SIG-M5 treated with dmso at 0.1 percent for 504 hours (cell line): Measurements from ENCODE around the gene JAKMIP1.

Experiments
- DNase-seq: peaks from one replicate; lab custom pipeline; 2025; ENCODE audit not compliant: unreplicated experiment; lab: John Stamatoyannopoulos, UW

The JAKMIP1 gene

DNA sequence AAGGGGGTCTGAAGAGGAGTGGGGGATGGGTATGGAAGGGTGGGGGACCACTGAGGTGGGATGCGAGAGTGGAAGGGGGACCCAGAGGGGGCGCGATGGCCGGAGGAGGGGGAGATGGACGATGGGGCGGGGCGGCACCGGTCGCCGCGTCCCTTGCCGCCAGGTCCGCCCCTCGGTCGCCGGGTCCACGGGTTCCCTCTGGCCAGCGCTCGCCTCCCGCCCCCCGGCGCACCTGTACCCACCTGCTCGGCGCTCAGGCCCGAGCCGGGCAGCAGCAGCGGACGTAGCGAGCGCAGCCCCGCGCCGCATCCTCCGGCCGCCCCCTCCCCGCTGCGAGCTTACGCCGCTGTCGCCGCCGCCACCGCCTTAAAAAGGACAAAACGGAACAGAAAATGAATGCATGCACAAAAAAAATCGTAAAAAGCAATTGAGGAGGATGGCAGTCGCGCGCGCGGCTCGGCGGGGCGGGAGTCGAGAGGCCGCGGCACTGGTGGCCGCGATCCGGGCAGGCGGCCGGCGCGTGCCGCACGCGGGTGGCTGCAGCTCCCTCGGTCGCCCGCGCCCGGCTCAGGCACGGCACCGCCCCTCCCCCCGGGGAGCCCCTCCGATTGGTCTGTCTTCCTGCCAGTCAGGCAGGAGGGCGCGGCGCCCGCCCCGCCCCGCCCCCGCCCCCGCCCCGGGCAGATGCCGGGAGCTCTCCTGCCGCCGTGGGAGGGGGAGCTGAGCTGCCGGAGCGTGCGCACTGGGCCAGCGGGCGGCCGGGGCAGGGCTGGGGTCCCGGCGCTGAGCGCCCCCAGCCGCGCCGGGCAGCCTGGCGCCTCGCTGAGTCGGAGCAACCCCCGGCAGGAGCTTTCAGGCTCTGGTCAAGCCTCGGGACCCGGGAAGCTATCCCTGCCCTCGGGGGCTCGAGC, at the start of gene JAKMIP1:
JAKMIP1 (minus strand) TSS at position 539 of the 911 bp plus-strand sequence. CDS start 87,699 bp downstream, outside the sequence.
- no peak for DNase-seq

GRCh38 chr4:6248394-6248793, 48.0 kb upstream of the JAKMIP1 start:
- DNase-seq, result no peak

- no peak for DNase-seq
Measured at GRCh38 chr4:6246170-6246634, 45.9 kb upstream of the JAKMIP1 start.

- no peak for DNase-seq
Measured at GRCh38 chr4:6245246-6246169, 45.2 kb upstream of the JAKMIP1 start.

DNA sequence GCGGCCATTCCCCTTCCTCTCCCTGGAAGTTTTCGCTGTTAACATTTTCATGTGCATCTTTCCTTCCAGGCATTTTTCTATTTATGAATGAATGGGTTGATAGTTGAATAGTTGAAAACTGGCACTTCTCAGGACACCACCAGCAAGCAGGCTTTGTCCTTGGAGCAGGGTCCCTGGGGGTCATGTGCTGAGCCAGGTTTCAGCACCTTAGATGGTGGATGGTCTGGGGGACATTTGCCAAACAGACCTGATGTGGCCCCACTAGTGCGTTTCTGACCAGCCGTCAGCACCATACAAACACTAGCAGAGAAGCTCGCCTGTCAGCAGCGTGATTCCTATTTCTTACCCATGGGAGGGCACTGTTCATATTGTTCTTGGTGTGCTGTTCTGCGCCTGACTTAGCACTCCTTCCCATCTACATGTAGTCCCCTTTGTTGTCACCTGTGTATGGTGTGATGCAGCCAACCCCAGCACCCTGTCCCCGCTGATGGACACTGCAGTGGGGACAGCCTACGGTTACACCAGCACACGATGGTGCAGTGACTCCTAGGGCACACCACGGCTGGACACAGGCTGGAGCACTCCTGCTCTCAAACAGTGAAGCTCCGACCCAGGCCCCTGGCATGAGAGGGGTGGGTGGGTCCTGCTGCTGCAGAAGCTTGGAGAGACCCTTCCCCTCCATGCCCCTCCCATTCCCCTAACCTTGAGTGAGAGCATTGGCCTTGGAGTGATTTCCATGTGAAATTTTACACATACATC, 42.1 kb upstream of the JAKMIP1 start:
- no peak for DNase-seq

DNA sequence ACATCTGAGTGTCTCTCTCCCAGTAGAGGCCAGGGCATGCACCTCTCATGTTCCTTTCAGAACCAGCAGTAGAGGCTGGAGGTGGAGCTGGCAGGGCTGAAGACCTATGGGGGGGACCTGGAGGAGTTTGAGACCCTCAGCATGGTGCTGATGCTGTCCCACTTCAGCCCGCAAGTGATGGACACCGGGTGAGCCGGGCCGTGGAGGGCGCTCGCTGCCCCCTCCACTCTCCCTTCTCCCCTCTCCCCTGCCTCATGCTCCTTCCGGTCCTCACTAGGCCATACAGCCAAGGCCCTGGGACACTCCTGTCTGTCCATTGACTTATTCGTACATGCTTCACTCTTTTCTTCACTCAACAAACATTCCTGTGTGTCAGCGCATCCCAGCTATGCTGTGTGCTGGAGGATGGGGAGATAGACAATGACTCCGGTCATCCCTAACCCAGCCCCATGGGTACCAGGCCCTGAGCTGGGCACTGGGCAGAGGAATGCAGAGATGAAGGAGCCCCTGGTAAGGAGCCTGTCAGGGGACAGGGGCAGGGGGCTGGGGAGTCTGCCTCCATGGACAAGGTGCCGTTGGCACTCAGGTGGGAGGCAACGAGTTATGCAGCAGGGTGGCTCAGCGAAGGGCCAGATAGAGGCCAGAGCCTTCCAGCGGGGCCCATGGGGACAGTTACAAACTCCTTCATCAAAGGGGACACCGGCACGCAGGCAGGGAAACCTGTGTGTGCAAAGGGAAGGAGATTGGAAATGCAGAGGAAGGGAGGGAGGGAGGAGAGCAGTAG, 40.9 kb upstream of the JAKMIP1 start:
- no peak for DNase-seq

DNA sequence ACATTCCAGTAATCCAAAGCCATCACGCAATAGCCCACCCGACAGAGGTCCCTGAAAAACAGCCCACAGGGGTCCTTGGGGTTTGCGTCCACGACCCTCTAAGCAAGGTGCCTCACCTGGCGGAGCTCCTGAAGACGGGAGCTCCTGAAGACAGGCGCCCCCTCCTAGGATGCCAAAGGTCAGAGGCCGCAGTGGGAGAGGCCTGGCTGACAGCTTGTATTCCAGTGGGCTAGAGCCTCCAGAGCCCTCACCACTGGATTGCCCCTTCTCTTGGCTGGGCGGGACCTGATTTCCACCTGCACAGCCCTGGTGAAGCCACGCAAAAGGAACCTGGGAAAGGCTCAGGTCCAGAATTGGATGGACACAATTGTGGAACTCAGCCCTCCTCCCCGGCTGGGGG, 39.6 kb upstream of the JAKMIP1 start:
- no peak for DNase-seq

GRCh38 chr4:6239486-6239885, 39.1 kb upstream of the JAKMIP1 start:
- no peak for DNase-seq

DNA sequence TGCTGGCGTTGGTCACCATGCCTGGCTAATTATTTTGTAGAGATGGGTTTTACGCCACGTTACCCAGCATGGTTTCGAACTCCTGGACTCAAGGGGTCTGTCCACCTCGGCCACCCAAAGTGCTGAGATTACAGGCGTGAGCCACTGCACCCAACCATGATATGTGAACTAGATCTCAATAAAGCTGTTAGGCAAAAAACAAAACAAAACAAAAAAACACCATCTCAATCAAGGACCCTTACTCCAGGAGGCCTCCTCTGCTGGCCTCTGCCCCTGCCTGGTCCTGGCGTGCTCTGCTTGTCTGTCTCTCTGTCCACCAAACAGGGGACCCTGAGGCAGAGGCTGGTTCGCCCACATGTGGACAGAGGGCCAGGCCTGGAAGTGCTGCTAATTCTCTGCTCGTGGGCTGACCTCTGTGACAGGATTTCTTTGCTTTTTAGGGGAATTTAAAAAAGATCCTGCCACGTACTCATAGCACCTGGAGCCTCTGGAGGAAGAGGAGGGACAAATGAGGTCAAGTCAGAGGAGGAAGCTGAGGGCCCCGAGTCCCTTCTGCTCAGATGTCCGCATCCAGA, 36.6 kb upstream of the JAKMIP1 start:
- DNase-seq, result no peak

- DNase-seq, result no peak
Measured at GRCh38 chr4:6235901-6236640, 35.7 kb upstream of the JAKMIP1 start.

DNA sequence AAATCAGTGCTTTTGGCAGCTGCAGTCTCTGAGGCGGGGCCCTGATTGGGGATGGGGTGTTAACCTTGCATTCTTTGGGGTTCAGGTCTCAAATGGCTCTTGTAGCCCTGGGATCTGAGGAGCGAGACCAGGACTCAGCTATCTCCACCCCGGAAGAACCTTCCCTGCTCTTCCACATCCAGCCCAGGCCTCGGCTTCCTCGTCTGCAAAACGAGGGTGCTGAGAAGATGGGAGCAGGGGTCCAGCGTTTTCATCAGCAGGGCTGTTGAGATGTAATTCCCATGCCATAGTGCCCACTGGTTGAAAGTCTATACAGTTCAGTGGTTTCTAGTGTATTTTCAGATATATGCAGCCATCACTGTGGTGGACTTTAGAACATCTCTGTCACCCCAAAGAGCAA, 34.7 kb upstream of the JAKMIP1 start:
- DNase-seq, result no peak

GRCh38 chr4:6233929-6234328, 33.6 kb upstream of the JAKMIP1 start:
- no peak for DNase-seq

GRCh38 chr4:6232836-6233785, 32.8 kb upstream of the JAKMIP1 start:
- DNase-seq, result no peak

GRCh38 chr4:6231663-6232165, 31.4 kb upstream of the JAKMIP1 start:
- no peak for DNase-seq

DNA sequence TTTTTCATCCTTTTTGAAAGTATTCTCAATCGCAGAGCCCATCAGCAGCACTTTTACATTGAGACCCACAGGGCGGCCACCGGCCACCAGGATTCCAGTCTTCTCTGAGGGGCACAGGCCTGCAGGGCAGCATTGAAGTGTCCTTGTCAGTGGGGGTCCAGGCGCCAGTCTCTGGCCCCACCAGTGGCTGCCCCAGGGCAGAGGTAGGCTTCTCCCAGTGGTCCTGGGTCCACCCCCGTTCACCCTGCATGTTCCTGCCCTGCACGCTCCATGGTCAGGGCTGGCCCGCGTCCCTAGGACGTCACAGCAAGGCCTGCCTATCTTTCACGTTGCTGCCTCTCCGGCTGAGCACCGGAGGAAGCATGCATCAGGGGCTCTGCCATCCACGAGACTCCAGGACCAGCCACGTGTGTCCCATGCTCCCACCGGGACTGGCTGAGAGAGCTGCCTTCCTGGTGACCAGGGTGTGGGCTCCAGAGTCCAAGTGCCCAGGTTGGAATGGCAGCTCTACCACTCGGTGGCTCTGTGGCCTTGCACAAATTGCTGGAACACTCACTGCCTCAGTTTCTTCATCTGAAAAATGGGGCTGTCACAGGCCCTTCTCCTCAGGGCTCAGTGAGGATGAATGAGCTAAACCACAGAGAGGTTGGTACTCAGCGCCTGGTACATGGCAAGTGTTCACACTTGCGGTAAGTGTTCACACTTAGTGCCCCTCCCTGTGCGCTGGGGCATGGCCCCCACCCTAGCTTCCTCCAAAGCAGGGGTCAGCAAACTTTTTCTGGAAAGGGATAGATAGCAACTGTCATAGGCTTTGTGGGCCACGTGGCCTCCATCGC, 30.7 kb upstream of the JAKMIP1 start:
- no peak for DNase-seq

- DNase-seq, result no peak
Measured at GRCh38 chr4:6230502-6230785, 30.1 kb upstream of the JAKMIP1 start.
